ENCODE results near the gene PTGES2. TPM values are rescaled to one million over a fixed set of nuclear protein-coding genes. Genes with fewer than 3 reads are reported as not detected.
A peak's percentile ranks its signal among the peaks of the same experiment; 100 is the strongest.

Gene PTGES2
- total and polyA plus RNA-seq, 2 of the 13 experiments (the other 11 are each of a cell fraction or from before 2014, with no cell fraction given): 63.7 to 79.8 TPM

DNA sequence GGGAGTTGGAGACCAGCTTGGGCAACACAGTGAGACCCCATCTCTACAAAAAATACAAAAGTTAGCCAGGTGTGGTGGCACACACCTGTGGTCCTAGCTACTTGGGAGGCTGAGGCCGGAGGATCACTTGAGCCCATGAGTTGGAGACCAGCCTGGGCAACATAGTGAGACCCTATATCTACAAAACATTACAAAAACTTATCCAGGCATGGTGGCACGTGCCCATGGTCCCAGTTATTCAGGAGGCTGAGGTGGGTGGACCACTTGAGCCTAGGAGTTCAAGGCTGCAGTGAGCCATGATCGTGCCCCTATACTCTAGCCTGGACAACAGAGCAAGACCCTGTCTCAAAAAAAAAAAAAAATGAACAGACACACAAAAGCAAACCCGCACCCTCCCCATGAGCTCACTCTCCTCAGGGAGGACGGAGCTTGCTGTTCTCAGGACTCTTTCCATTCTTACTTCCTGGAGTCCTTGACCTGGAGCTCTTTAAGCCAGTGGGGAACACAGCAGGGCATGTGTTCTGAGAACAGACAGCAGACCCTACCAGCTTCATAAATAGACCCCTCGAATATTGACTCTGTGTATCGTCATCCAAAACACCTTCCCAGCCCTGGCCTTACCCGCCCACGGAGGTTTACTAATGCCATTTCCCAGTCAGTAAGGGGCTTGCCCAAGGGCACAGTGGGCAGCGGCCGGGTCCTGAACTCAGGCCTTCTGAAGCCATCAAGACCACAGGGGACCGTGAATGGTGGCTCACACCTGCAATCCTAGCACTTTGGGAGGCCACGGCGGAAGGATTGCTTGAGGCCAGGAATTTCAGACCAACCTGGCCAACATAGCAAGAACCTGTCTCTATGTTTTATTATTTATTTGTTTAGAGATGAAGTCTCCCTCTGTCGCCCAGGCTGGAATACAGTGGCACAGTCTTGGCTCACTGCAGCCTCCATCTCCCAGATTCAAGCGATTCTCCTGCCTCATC is 11.1 kb downstream of the PTGES2 start (continued):
- TF ChIP-seq ZNF326 (CRISPR knock-in tag; IDR thresholded peaks at IDR 0.05; ENCODE audit: borderline replicate concordance): no peak
- TF ChIP-seq, protein P1, sequence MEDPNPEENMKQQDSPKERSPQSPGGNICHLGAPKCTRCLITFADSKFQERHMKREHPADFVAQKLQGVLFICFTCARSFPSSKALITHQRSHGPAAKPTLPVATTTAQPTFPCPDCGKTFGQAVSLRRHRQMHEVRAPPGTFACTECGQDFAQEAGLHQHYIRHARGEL (CRISPR knock-in tag; IDR thresholded peaks at IDR 0.05): no peak
- TF ChIP-seq, protein P2, sequence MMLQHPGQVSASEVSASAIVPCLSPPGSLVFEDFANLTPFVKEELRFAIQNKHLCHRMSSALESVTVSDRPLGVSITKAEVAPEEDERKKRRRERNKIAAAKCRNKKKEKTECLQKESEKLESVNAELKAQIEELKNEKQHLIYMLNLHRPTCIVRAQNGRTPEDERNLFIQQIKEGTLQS (CRISPR knock-in tag; IDR thresholded peaks at IDR 0.05): no peak
- peak; percentile 84 for TF ChIP-seq ZNF263 (CRISPR knock-in tag; IDR thresholded peaks at IDR 0.05)
- no peak for TF ChIP-seq STAT5B (CRISPR knock-in tag; IDR thresholded peaks at IDR 0.05)
- TF ChIP-seq ZFP41 (CRISPR knock-in tag; IDR thresholded peaks at IDR 0.05; ENCODE audit: borderline replicate concordance): no peak
- TF ChIP-seq ZNF790 (CRISPR knock-in tag; IDR thresholded peaks at IDR 0.05; ENCODE audit: borderline replicate concordance): no peak
- TF ChIP-seq SAP130 (CRISPR knock-in tag; IDR thresholded peaks at IDR 0.05; ENCODE audit: low read depth): no peak
- no peak for TF ChIP-seq KLF15 (CRISPR knock-in tag; IDR thresholded peaks at IDR 0.05; ENCODE audit: borderline replicate concordance)
- TF ChIP-seq, protein P3, sequence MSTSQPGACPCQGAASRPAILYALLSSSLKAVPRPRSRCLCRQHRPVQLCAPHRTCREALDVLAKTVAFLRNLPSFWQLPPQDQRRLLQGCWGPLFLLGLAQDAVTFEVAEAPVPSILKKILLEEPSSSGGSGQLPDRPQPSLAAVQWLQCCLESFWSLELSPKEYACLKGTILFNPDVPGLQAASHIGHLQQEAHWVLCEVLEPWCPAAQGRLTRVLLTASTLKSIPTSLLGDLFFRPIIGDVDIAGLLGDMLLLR (CRISPR knock-in tag; IDR thresholded peaks at IDR 0.05): no peak
- TF ChIP-seq NFKBIZ (CRISPR knock-in tag; IDR thresholded peaks at IDR 0.05): no peak
